Memory B cell (primary cell): ENCODE measurements around the gene TENT5C.
"Not testable (repeated sequence)": the region's sequence is repeated elsewhere in the genome, so short reads cannot be mapped to it uniquely, and the experiment has no call there.

Experiments
- ATAC-seq: fragments of 150-1000 bp; cut with Tn5 transposase; 2 replicates; pipeline ENCODE4 v1.10.0; 2021; ENCODE audit warnings: low read depth, mild to moderate bottlenecking, moderate library complexity
- DNase-seq, 2 donors: peaks; one replicate each; pipeline ENCODE4 v3.0.0; 2022; ENCODE audit warnings: low spot score in 2 of 2
- H3K27ac Mint-ChIP-seq: one replicate; pipeline ENCODE4 v1.8.0; 2022; ENCODE audit warnings: mild to moderate bottlenecking, moderate library complexity, mixed read lengths
- H3K27me3 Mint-ChIP-seq: one replicate; pipeline ENCODE4 v1.8.0; 2022; ENCODE audit warnings: mixed read lengths
- H3K36me3 Mint-ChIP-seq: one replicate; pipeline ENCODE4 v1.8.0; 2022; ENCODE audit warnings: mild to moderate bottlenecking, mixed read lengths
- H3K4me1 Mint-ChIP-seq: one replicate; pipeline ENCODE4 v1.8.0; 2022; ENCODE audit warnings: mixed read lengths
- H3K4me3 Mint-ChIP-seq: one replicate; pipeline ENCODE4 v1.8.0; 2022; ENCODE audit warnings: mild to moderate bottlenecking, moderate library complexity, mixed read lengths
- H3K9me3 Mint-ChIP-seq: one replicate; pipeline ENCODE4 v1.8.0; 2022; ENCODE audit warnings: mixed read lengths

TENT5C gene

DNA sequence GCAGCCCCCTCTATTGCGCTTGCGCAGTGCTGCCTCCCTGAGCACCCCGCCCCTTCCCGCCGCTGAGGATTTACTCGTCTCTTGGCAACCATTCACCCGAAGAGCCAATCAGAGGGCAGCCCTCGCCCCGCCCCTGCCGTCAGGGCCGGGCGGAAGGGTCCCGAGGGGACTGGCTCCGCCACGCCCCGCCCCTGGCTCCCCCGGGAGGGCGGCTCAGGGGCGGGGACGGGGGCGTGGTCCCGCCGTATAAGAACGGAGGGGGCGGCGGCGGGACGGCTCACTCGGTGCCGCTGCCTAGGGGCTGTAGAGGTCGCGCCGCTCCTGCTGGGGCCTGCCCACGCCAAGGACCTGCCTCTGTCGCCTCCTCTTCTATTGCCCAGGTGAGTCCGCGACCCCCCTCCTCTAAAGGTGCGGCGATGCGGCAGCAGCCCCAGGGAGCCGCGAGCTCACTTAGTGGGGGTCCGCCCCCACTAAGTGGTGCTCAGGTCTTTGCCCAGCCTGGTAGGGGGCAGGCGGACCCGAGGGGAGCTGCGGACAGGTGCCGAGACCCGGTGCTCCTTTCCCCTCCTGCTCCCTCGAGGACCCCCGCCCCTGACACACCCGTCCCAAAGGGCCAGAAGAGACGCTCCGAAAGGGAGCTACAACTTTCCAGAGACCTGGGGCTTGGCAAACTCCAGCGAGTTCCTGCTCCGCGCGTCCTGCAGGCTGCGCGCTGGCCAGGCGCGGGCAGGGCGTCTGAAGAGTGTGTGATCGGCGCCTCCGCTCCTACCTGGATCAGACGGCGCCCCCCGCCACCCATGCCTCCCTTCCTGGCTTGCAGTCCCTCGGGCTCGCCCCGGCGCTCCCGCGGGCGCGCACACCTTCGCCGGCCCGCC lies at the start of gene TENT5C:
TSS of gene TENT5C (plus strand) at position 275 of the 875 bp plus-strand sequence. CDS start 16,821 bp downstream, outside the sequence.
- peaks cover 36% of the 10 kb centered on the region for H3K4me1 Mint-ChIP-seq
- no peaks in the 10 kb centered on the region for H3K9me3 Mint-ChIP-seq
- no peaks in the 10 kb centered on the region for H3K27me3 Mint-ChIP-seq
- peaks cover 15% of the 10 kb centered on the region for H3K36me3 Mint-ChIP-seq
- ATAC-seq = peak; percentile 82
- DNase-seq = peak; percentile 98
- H3K27ac Mint-ChIP-seq = peak within 1 kb of the TSS; percentile 99
- H3K4me3 Mint-ChIP-seq = peak within 1 kb of the TSS; percentile 99

DNA sequence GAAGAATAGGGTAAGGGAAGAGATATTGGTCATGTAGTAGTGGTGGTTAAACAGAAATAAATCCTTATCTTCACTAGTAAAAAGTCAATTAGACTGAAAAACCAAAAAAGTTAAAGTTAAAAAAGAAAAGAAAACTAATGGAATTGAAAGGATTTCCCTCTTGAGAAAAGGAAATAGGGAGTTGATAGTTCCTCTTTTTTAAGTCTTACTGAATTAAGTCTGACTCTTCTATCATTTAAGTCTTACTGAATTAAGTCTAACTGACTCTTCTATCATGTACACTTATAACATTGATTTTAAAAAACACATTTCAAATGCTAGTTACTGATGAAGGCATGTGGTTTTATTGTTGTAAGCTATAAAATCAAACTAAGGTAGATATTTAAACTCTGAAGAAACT lies 49.5 kb upstream of the TENT5C start:
- ATAC-seq = no peak
- Mint-ChIP-seq H3K27ac (no peak overlapping the region), H3K9me3 (peaks cover 4% of the 10 kb centered on the region), H3K36me3 (peaks cover 8% of the 10 kb centered on the region), H3K4me3 (no peak overlapping the region), H3K27me3 (no peaks in the 10 kb centered on the region), H3K4me1 (peaks cover 3% of the 10 kb centered on the region)
- DNase-seq = no peak

DNA sequence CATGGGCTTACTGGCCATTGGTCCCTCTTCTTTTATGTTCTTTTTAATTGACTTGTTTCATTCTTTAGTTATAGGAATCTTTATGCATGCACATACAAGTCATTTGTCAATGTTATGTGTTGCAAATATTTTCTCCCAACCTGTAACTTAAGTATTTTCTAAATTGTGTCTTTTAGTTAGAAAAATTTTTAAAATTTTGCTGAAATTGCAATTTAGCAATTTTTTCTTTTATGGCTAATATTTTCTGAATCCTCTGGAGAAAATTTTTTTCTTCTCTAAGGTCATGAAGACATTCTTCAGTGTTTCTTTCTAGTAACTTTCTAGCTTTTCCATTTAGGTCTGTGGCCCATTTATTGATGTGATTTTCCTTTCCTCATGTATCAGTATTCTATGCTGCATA lies 48.9 kb upstream of the TENT5C start:
- no peak for ATAC-seq
- H3K9me3 Mint-ChIP-seq = peaks cover 4% of the 10 kb centered on the region
- H3K4me1 Mint-ChIP-seq = peaks cover 3% of the 10 kb centered on the region
- H3K4me3 Mint-ChIP-seq = no peak overlapping the region
- H3K36me3 Mint-ChIP-seq = peaks cover 8% of the 10 kb centered on the region
- H3K27me3 Mint-ChIP-seq = no peaks in the 10 kb centered on the region
- DNase-seq = no peak
- H3K27ac Mint-ChIP-seq = no peak overlapping the region

- H3K36me3 Mint-ChIP-seq, ATAC-seq, H3K27me3 Mint-ChIP-seq, H3K9me3 Mint-ChIP-seq, H3K4me3 Mint-ChIP-seq, H3K27ac Mint-ChIP-seq, H3K4me1 Mint-ChIP-seq: not testable (repeated sequence)
- DNase-seq = peak in 1 of 2 donors; percentile 6
These were observed 47.4 kb upstream of the TENT5C start for GRCh38 chr1:117558451-117558850.

GRCh38 chr1:117559139-117559538 lies 46.7 kb upstream of the TENT5C start:
- peaks cover 2% of the 10 kb centered on the region for H3K27me3 Mint-ChIP-seq
- H3K4me1 Mint-ChIP-seq = peaks cover 3% of the 10 kb centered on the region
- peaks cover 8% of the 10 kb centered on the region for H3K36me3 Mint-ChIP-seq
- ATAC-seq (no peak), DNase-seq (no peak)
- no peak overlapping the region for H3K4me3 Mint-ChIP-seq
- peaks cover 4% of the 10 kb centered on the region for H3K9me3 Mint-ChIP-seq
- no peak overlapping the region for H3K27ac Mint-ChIP-seq

DNA sequence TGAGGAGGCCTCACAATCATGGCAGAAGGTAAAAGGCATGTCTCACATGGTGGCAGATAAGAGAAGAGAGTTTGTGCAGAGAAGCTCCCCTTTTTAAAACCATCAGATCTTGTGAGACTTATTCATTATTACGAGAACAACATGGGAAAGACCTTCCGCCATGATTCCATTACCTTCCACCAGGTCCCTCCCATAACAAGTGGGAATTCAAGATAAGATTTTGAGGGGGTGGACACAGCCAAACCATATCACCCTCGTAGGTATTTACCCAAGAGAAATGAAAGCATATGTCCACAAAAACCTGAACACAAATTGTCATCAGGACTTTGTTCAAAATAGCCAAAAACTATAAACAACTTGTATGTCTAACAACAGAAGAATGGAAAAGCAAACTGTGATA lies 45.9 kb upstream of the TENT5C start:
- H3K36me3 Mint-ChIP-seq = peaks cover 8% of the 10 kb centered on the region
- peaks cover 2% of the 10 kb centered on the region for H3K27me3 Mint-ChIP-seq
- ATAC-seq (no peak), DNase-seq (no peak)
- peaks cover 4% of the 10 kb centered on the region for H3K9me3 Mint-ChIP-seq
- no peak overlapping the region for H3K27ac Mint-ChIP-seq
- H3K4me3 Mint-ChIP-seq = no peak overlapping the region
- H3K4me1 Mint-ChIP-seq = peaks cover 6% of the 10 kb centered on the region

- peaks cover 8% of the 10 kb centered on the region for H3K36me3 Mint-ChIP-seq
- H3K4me1 Mint-ChIP-seq = peaks cover 6% of the 10 kb centered on the region
- H3K4me3 Mint-ChIP-seq = no peak overlapping the region
- DNase-seq (peak in 1 of 2 donors; percentile 5), ATAC-seq (no peak)
- no peak overlapping the region for H3K27ac Mint-ChIP-seq
- H3K9me3 Mint-ChIP-seq = peaks cover 4% of the 10 kb centered on the region
- peaks cover 2% of the 10 kb centered on the region for H3K27me3 Mint-ChIP-seq
These were observed 44.8 kb upstream of the TENT5C start for GRCh38 chr1:117561071-117561470.

GRCh38 chr1:117561551-117561950 lies 44.3 kb upstream of the TENT5C start:
- Mint-ChIP-seq H3K4me1 (peaks cover 5% of the 10 kb centered on the region), H3K9me3 (peaks cover 4% of the 10 kb centered on the region), H3K36me3 (peaks cover 8% of the 10 kb centered on the region), H3K27ac (no peak overlapping the region), H3K4me3 (no peak overlapping the region), H3K27me3 (peaks cover 2% of the 10 kb centered on the region)
- DNase-seq = peak in 1 of 2 donors; percentile 2
- ATAC-seq = no peak

GRCh38 chr1:117562581-117563491 lies 43.0 kb upstream of the TENT5C start:
- H3K9me3 Mint-ChIP-seq = peaks cover 4% of the 10 kb centered on the region
- peaks cover 2% of the 10 kb centered on the region for H3K27me3 Mint-ChIP-seq
- H3K27ac Mint-ChIP-seq = no peak overlapping the region
- no peak for ATAC-seq
- peaks cover 3% of the 10 kb centered on the region for H3K4me1 Mint-ChIP-seq
- H3K36me3 Mint-ChIP-seq = peaks cover 8% of the 10 kb centered on the region
- peak in 1 of 2 donors; percentile 8 for DNase-seq
- no peak overlapping the region for H3K4me3 Mint-ChIP-seq

DNA sequence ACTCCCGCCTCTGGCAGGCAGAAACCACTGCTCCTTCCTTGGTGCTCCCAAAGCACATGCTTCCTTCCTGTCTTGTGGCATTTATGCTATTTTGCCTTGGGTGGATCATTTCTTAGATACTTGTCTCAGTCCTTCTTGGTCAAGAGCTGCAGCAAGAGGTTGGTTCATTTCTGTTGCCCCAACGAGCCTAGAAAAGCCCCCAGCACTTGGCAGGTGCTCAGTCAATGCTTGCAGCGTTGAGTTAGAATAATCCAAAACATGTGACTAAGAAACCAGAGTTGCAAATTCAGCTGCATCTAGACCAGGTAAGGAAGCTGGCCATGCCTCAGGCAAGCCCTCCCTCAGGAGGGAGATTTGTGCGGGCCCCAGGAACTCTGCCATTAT lies 42.4 kb upstream of the TENT5C start:
- Mint-ChIP-seq H3K36me3 (peaks cover 8% of the 10 kb centered on the region), H3K27ac (no peak overlapping the region), H3K9me3 (peaks cover 4% of the 10 kb centered on the region), H3K27me3 (peaks cover 2% of the 10 kb centered on the region), H3K4me1 (peaks cover 3% of the 10 kb centered on the region), H3K4me3 (no peak overlapping the region)
- DNase-seq (peak in 1 of 2 donors; percentile 8), ATAC-seq (no peak)

DNA sequence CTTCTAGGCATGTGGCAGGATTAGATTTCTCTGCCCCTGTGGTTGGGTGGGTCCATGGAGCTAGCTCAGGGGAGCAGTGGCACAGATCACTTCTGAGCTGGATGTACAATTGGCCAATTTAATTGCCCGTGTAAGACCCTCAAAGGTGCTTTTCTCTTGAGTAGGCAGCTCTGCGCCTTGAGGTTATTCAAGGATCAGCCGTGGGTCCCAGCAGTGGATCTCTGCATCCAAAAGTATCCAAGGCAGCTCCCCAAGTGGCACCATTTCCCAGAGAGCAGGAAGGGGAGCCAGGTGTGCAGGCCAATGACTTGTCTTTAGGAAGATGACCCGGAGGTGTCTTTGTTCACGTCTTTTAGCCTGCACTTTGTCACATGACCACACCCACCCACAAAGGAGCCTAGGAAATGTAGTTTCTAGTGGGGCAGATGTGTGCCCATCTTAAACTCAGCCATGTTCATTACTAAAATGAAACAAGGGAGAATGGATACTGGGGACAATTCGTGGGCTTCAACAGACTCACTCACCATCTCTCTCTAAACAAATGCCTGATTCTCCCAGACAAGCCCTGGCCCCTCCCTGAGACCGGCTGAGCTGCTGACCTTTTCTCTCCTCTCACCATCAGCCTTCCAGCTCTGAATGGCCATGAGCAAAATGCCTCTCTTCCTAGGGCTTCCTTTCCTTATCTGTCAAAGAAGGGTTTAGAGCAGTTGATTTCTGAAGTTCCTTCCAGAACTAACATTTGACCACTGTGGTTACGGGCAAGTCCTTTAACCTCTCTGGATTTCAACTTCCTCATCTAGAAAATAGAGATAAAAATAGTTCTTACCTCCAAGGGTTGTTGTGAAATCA lies 41.4 kb upstream of the TENT5C start:
- DNase-seq (no peak), ATAC-seq (no peak)
- Mint-ChIP-seq H3K27me3 (peaks cover 2% of the 10 kb centered on the region), H3K36me3 (peaks cover 4% of the 10 kb centered on the region), H3K4me3 (no peak overlapping the region), H3K9me3 (peaks cover 2% of the 10 kb centered on the region), H3K27ac (no peak overlapping the region), H3K4me1 (peaks cover 3% of the 10 kb centered on the region)

DNA sequence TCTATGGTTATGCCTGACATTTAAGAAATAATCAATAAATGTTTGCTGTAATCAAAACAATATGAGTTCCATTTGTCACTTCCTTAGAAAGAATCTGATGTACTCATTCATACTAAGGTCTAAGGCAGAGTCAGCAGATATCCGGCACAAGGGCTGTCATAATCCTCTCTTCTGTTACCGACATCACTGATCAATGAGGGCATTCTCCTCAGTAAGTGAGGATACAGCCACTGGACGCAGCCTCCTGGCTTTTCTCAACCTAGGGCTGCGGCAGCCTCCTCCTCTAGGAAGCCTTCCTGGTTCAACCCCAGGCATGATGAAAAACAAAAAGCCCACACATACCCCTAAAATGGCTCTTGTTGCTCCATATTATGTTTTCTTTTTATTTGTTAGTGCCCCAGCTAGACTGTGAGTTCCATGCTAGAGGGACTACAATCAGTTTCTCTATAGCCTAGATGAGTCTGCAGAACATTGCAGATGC lies 40.7 kb upstream of the TENT5C start:
- H3K9me3 Mint-ChIP-seq = no peaks in the 10 kb centered on the region

GRCh38 chr1:117565745-117566455 lies 39.9 kb upstream of the TENT5C start:
- ATAC-seq = no peak
- no peak for DNase-seq

More for the DNA sequence above, 40.7 kb upstream of the TENT5C start:
- Mint-ChIP-seq H3K27me3 (peaks cover 2% of the 10 kb centered on the region), H3K27ac (no peak overlapping the region), H3K4me3 (no peak overlapping the region), H3K4me1 (peaks cover 3% of the 10 kb centered on the region), H3K36me3 (no peaks in the 10 kb centered on the region)
- no peak for DNase-seq
- ATAC-seq = no peak

More at GRCh38 chr1:117565745-117566455, 39.9 kb upstream of the TENT5C start:
- H3K9me3 Mint-ChIP-seq = no peaks in the 10 kb centered on the region
- H3K27me3 Mint-ChIP-seq = peaks cover 2% of the 10 kb centered on the region
- no peaks in the 10 kb centered on the region for H3K36me3 Mint-ChIP-seq
- H3K4me3 Mint-ChIP-seq = no peak overlapping the region
- peaks cover 5% of the 10 kb centered on the region for H3K4me1 Mint-ChIP-seq
- H3K27ac Mint-ChIP-seq = no peak overlapping the region
